NCI-H146 treated with DMSO at 0.1 percent for 48 hours (cell line): ENCODE data around the gene BHLHE41.

Source experiments
- DNase-seq: peaks from one replicate; lab custom pipeline; 2025; ENCODE audit not compliant: unreplicated experiment; lab: John Stamatoyannopoulos, UW

Gene BHLHE41

GRCh38 chr12:26114720-26115401 is 10.0 kb downstream of the BHLHE41 start:
- no peak for DNase-seq

GRCh38 chr12:26113853-26114719 is 10.8 kb downstream of the BHLHE41 start:
- no peak for DNase-seq

- DNase-seq, result no peak
Measured at GRCh38 chr12:26113181-26113654, 11.6 kb downstream of the BHLHE41 start.

- no peak for DNase-seq
Measured at GRCh38 chr12:26112703-26113147, 12.1 kb downstream of the BHLHE41 start.

- no peak for DNase-seq
Measured at GRCh38 chr12:26112232-26112631, 12.6 kb downstream of the BHLHE41 start.

GRCh38 chr12:26109343-26109881 is 15.4 kb downstream of the BHLHE41 start:
- no peak for DNase-seq

- DNase-seq, result no peak
Measured at GRCh38 chr12:26108915-26109314, 15.9 kb downstream of the BHLHE41 start.

GRCh38 chr12:26106347-26106746 is 18.5 kb downstream of the BHLHE41 start:
- DNase-seq, result no peak

GRCh38 chr12:26102953-26103352 is 21.9 kb downstream of the BHLHE41 start:
- no peak for DNase-seq

- DNase-seq, result no peak
Measured at GRCh38 chr12:26101763-26102162, 23.1 kb downstream of the BHLHE41 start.

GRCh38 chr12:26101350-26101734 is 23.5 kb downstream of the BHLHE41 start:
- no peak for DNase-seq

GRCh38 chr12:26100666-26101349 is 24.0 kb downstream of the BHLHE41 start:
- DNase-seq, result no peak

- peak; percentile 50 for DNase-seq
Measured at GRCh38 chr12:26097046-26097878, 27.6 kb downstream of the BHLHE41 start.

GRCh38 chr12:26096036-26096435 is 28.8 kb downstream of the BHLHE41 start:
- DNase-seq, result no peak

- no peak for DNase-seq
Measured at GRCh38 chr12:26095186-26095585, 29.7 kb downstream of the BHLHE41 start.

GRCh38 chr12:26092346-26093105 is 32.3 kb downstream of the BHLHE41 start:
- DNase-seq, result no peak

GRCh38 chr12:26091822-26092221 is 33.0 kb downstream of the BHLHE41 start:
- DNase-seq, result no peak

GRCh38 chr12:26090836-26091510 is 33.9 kb downstream of the BHLHE41 start:
- no peak for DNase-seq

GRCh38 chr12:26088998-26089397 is 35.8 kb downstream of the BHLHE41 start:
- no peak for DNase-seq
